ENCODE measurements around the gene CDKN2AIPNL. TPM values are rescaled to one million over a fixed set of nuclear protein-coding genes. Genes with fewer than 3 reads are reported as not detected.
A peak's percentile ranks its signal among the peaks of the same experiment; 100 is the strongest.

The CDKN2AIPNL gene
- total RNA-seq, 2 experiments from 2014 or later: 12.8 to 15.5 TPM

GRCh38 chr5:134437340-134437846, 25.7 kb upstream of the CDKN2AIPNL start:
- Mint-ChIP-seq H3K4me1 (ENCODE audit: low read depth) (peaks cover 18% of the 10 kb centered on the region), H3K9me3 (no peaks in the 10 kb centered on the region), H3K27ac (peak overlapping the region; percentile 85), H3K27me3 (no peaks in the 10 kb centered on the region), H3K36me3 (ENCODE audit: low read depth) (no peaks in the 10 kb centered on the region), H3K4me3 (no peak overlapping the region)
- Histone ChIP-seq H3K27ac (ENCODE audit: low read depth in 1 of 2, low read length in 2 of 2) (peak overlapping the region in 1 of 2 donors; percentile 6), H3K27me3 (ENCODE audit: control insufficient read depth in 1 of 2, insufficient read depth in 2 of 2, low read length in 2 of 2) (no peaks in the 10 kb centered on the region), H3K4me1 (ENCODE audit: insufficient read depth, low read length) (peaks cover 16% of the 10 kb centered on the region), H3K9me3 (ENCODE audit: control insufficient read depth in 1 of 2, insufficient read depth in 1 of 2, low read length in 2 of 2) (no peaks in the 10 kb centered on the region), H3K36me3 (ENCODE audit: insufficient read depth, low read length) (no peaks in the 10 kb centered on the region), H3K4me3 (ENCODE audit: low read length) (no peak overlapping the region)
- ChIA-PET POLR2A (interaction anchor here (0.6 to 2.0 kb wide), 8 partner anchors 26 to 321 kb away, joined by 3 to 10 read pairs (median 4); partner anchors contain the start of genes CDKN2AIPNL and UBE2B), CTCF (interaction anchor here (0.5 to 2.0 kb wide), 4 partner anchors 26 to 150 kb away, joined by 3 to 7 read pairs (median 6); partner anchors contain the start of gene CDKN2AIPNL)
- ATAC-seq (ENCODE audit: poor library complexity) (no peak), DNase-seq (no peak)
- TF ChIP-seq CTCF (IDR thresholded peaks at IDR 0.05): no peak
- intact Hi-C loops (cut with DNase I, micrococcal nuclease): no loop called here

- Mint-ChIP-seq H3K27ac (peak overlapping the region; percentile 85), H3K9me3 (no peaks in the 10 kb centered on the region), H3K27me3 (no peaks in the 10 kb centered on the region), H3K4me3 (peak overlapping the region; percentile 74), H3K4me1 (ENCODE audit: low read depth) (peaks cover 18% of the 10 kb centered on the region), H3K36me3 (ENCODE audit: low read depth) (no peaks in the 10 kb centered on the region)
- ATAC-seq (ENCODE audit: poor library complexity) (peak; percentile 78), DNase-seq (peak; percentile 18 to 81 (median 46))
- ChIA-PET POLR2A (interaction anchor here (0.6 to 2.0 kb wide), 8 partner anchors 25 to 321 kb away, joined by 3 to 10 read pairs (median 4); partner anchors contain the start of genes CDKN2AIPNL and UBE2B), CTCF (interaction anchor here (0.6 to 2.0 kb wide), 4 partner anchors 12 to 150 kb away, joined by 3 to 7 read pairs (median 6); partner anchors contain the start of gene CDKN2AIPNL)
- H3K36me3 ChIP-seq (ENCODE audit: insufficient read depth, low read length): no peaks in the 10 kb centered on the region
- H3K27ac ChIP-seq (ENCODE audit: low read depth in 1 of 2, low read length in 2 of 2): peak overlapping the region in 1 of 2 donors; percentile 6
- intact Hi-C loops (cut with DNase I, micrococcal nuclease): no loop called here
- H3K4me3 ChIP-seq (ENCODE audit: low read length): peak overlapping the region; percentile 19
- H3K27me3 ChIP-seq (ENCODE audit: control insufficient read depth in 1 of 2, insufficient read depth in 2 of 2, low read length in 2 of 2): no peaks in the 10 kb centered on the region
- peaks cover 16% of the 10 kb centered on the region for H3K4me1 ChIP-seq (ENCODE audit: insufficient read depth, low read length)
- TF ChIP-seq CTCF (IDR thresholded peaks at IDR 0.05): no peak
- no peaks in the 10 kb centered on the region for H3K9me3 ChIP-seq (ENCODE audit: control insufficient read depth in 1 of 2, insufficient read depth in 1 of 2, low read length in 2 of 2)
Measured at GRCh38 chr5:134436523-134437339, 25.1 kb upstream of the CDKN2AIPNL start.

GRCh38 chr5:134435560-134435959, 23.9 kb upstream of the CDKN2AIPNL start:
- H3K36me3 ChIP-seq (ENCODE audit: insufficient read depth, low read length): no peaks in the 10 kb centered on the region
- H3K9me3 ChIP-seq (ENCODE audit: control insufficient read depth in 1 of 2, insufficient read depth in 1 of 2, low read length in 2 of 2): no peaks in the 10 kb centered on the region
- ATAC-seq (ENCODE audit: poor library complexity) (no peak), DNase-seq (peak in 2 of 14 experiments; percentile 12 to 22)
- H3K27ac ChIP-seq (ENCODE audit: low read depth in 1 of 2, low read length in 2 of 2): no peak overlapping the region
- peaks cover 16% of the 10 kb centered on the region for H3K4me1 ChIP-seq (ENCODE audit: insufficient read depth, low read length)
- peaks cover 18% of the 10 kb centered on the region for H3K4me1 Mint-ChIP-seq (ENCODE audit: low read depth)
- H3K4me3 ChIP-seq (ENCODE audit: low read length): no peak overlapping the region
- H3K9me3 Mint-ChIP-seq: no peaks in the 10 kb centered on the region
- no peak overlapping the region for H3K4me3 Mint-ChIP-seq
- peak overlapping the region; percentile 28 for H3K27ac Mint-ChIP-seq
- H3K36me3 Mint-ChIP-seq (ENCODE audit: low read depth): no peaks in the 10 kb centered on the region
- ChIA-PET POLR2A (interaction anchor here (2.0 kb wide), 1 partner anchor 91 kb away, joined by 9 read pairs; no protein-coding TSS in a partner anchor), CTCF (interaction anchor here (2.0 kb wide), 1 partner anchor 152 kb away, joined by 7 read pairs; no protein-coding TSS in a partner anchor)
- no peak for TF ChIP-seq CTCF (IDR thresholded peaks at IDR 0.05)
- no peaks in the 10 kb centered on the region for H3K27me3 Mint-ChIP-seq
- intact Hi-C loops (cut with DNase I, micrococcal nuclease): no loop called here
- no peaks in the 10 kb centered on the region for H3K27me3 ChIP-seq (ENCODE audit: control insufficient read depth in 1 of 2, insufficient read depth in 2 of 2, low read length in 2 of 2)
